GM18505 (cell line): ENCODE data around the gene PTPRK.
A peak's percentile ranks its signal among the peaks of the same experiment; 100 is the strongest.

ENCODE experiments used
- ATAC-seq: cut with Tn5 transposase; IDR thresholded peaks from one replicate; pipeline ENCODE4 v1.9.1; 2021; ENCODE audit not compliant: unreplicated experiment
- POLR2A ChIP-seq: IDR thresholded peaks from 4 replicates; pipeline ENCODE4 v1.6.1; 2011; ENCODE audit warnings: borderline replicate concordance; ENCODE audit not compliant: insufficient read depth, insufficient read length; ENCODE audit errors: extremely low read depth

The PTPRK gene

GRCh38 chr6:127963495-127963894 is 556.9 kb downstream of the PTPRK start:
- TF ChIP-seq POLR2A: no peak
- no peak for ATAC-seq

- ATAC-seq: no peak
- TF ChIP-seq POLR2A: no peak
Observed at GRCh38 chr6:127959869-127960268, 560.5 kb downstream of the PTPRK start.

- no peak for ATAC-seq
- no peak for TF ChIP-seq POLR2A
Observed at GRCh38 chr6:127956956-127957355, 563.4 kb downstream of the PTPRK start.

GRCh38 chr6:127956260-127956888 is 564.0 kb downstream of the PTPRK start:
- no peak for TF ChIP-seq POLR2A
- ATAC-seq: no peak

- TF ChIP-seq POLR2A: no peak
- no peak for ATAC-seq
Observed at GRCh38 chr6:127954082-127954481, 566.3 kb downstream of the PTPRK start.

- no peak for ATAC-seq
- TF ChIP-seq POLR2A: no peak
Observed at GRCh38 chr6:127952831-127953230, 567.6 kb downstream of the PTPRK start.

- ATAC-seq: no peak
- TF ChIP-seq POLR2A: no peak
Observed at GRCh38 chr6:127952176-127952575, 568.2 kb downstream of the PTPRK start.

- ATAC-seq: peak; percentile 62
Observed at GRCh38 chr6:127951172-127951917, 569.1 kb downstream of the PTPRK start.

GRCh38 chr6:127950566-127951145 is 569.7 kb downstream of the PTPRK start:
- TF ChIP-seq POLR2A: no peak
- peak; percentile 37 for ATAC-seq

More at GRCh38 chr6:127951172-127951917, 569.1 kb downstream of the PTPRK start:
- no peak for TF ChIP-seq POLR2A

GRCh38 chr6:127949251-127949650 is 571.1 kb downstream of the PTPRK start:
- no peak for TF ChIP-seq POLR2A
- ATAC-seq: no peak

- no peak for TF ChIP-seq POLR2A
- ATAC-seq: no peak
Observed at GRCh38 chr6:127946388-127946787, 574.0 kb downstream of the PTPRK start.

- ATAC-seq: no peak
- TF ChIP-seq POLR2A: no peak
Observed at GRCh38 chr6:127945434-127946097, 574.8 kb downstream of the PTPRK start.

GRCh38 chr6:127941228-127941627 is 579.2 kb downstream of the PTPRK start:
- TF ChIP-seq POLR2A: no peak
- no peak for ATAC-seq
